OCI-LY7 (cell line): ENCODE data around the gene PCK1. TPM values are rescaled to one million over a fixed set of nuclear protein-coding genes. Genes with fewer than 3 reads are reported as not detected.

ENCODE experiments used
- BruUV-seq: library from RNA; stranded (reverse); fragments of 400-500 nt; replicated peaks from 2 replicates; lab custom pipeline; 2021; lab: Mats Ljungman, UMichigan
- CTCF ChIA-PET: fragments of 300-600 bp; sonication (Branson Sonifier 250); formaldehyde crosslinking; loops from one replicate; lab custom pipeline; 2022; ENCODE audit warnings: antibody characterized with exemption; ENCODE audit not compliant: unreplicated experiment; lab: Charles Lee
- POLR2A ChIA-PET: fragments of 300-600 bp; sonication (Branson Sonifier 250); formaldehyde crosslinking; loops from one replicate; lab custom pipeline; 2022; ENCODE audit warnings: antibody characterized with exemption; lab: Charles Lee
- DNase-seq: peaks from one replicate; pipeline ENCODE4 v3.0.0-alpha.2; 2015; ENCODE audit warnings: low spot score
- H2AFZ ChIP-seq: fragments of 200-600 bp; sonication (generic), shearing (Covaris generic); 2 replicates; pipeline ENCODE4 v1.6.1; 2014; ENCODE audit warnings: mild to moderate bottlenecking, antibody characterized with exemption, low read length, moderate library complexity
- H3K27ac ChIP-seq: fragments of 200-600 bp; sonication (generic); 2 replicates; pipeline ENCODE4 v1.5.1; 2014; ENCODE audit warnings: mixed run types, low read depth, mild to moderate bottlenecking, moderate library complexity, low read length, inconsistent platforms; ENCODE audit not compliant: poor library complexity, severe bottlenecking
- H3K36me3 ChIP-seq: fragments of 200-600 bp; sonication (generic); 2 replicates; pipeline ENCODE4 v1.6.1; 2014; ENCODE audit warnings: mild to moderate bottlenecking, antibody characterized with exemption, low read length, moderate library complexity, mixed read lengths; ENCODE audit not compliant: insufficient read depth
- H3K4me1 ChIP-seq: fragments of 200-600 bp; sonication (generic); 2 replicates; pipeline ENCODE4 v1.5.1; 2014; ENCODE audit warnings: mild to moderate bottlenecking, low read length; ENCODE audit not compliant: insufficient read depth, poor library complexity, severe bottlenecking
- H3K4me2 ChIP-seq: fragments of 200-600 bp; sonication (generic); 2 replicates; pipeline ENCODE4 v1.6.1; 2014; ENCODE audit warnings: mild to moderate bottlenecking, low read length
- H3K4me3 ChIP-seq: fragments of 200-600 bp; sonication (generic); 2 replicates; pipeline ENCODE4 v1.5.1; 2014; ENCODE audit warnings: mild to moderate bottlenecking, low read depth, low read length; ENCODE audit not compliant: poor library complexity, severe bottlenecking
- H3K79me2 ChIP-seq: fragments of 200-600 bp; sonication (generic); 2 replicates; pipeline ENCODE4 v1.6.1; 2016; ENCODE audit warnings: low read depth, mild to moderate bottlenecking, low read length, moderate library complexity, mixed read lengths; ENCODE audit not compliant: insufficient read depth
- H3K9me2 ChIP-seq: fragments of 200-600 bp; sonication (generic); 2 replicates; pipeline ENCODE4 v1.6.1; 2016; ENCODE audit warnings: mild to moderate bottlenecking, low read length, mixed read lengths; ENCODE audit not compliant: insufficient read depth
- H3K9me3 ChIP-seq: fragments of 200-600 bp; sonication (generic); 2 replicates; pipeline ENCODE4 v1.6.1; 2014; ENCODE audit warnings: mild to moderate bottlenecking, mixed run types, low read length, mixed read lengths
- H4K20me1 ChIP-seq: fragments of 200-600 bp; sonication (generic); 2 replicates; pipeline ENCODE4 v1.6.1; 2014; ENCODE audit warnings: mild to moderate bottlenecking, antibody characterized with exemption, low read length, moderate library complexity, mixed read lengths; ENCODE audit not compliant: insufficient read depth
- EZH2phosphoT487 ChIP-seq: fragments of 200-600 bp; sonication (generic); IDR thresholded peaks from 2 replicates; pipeline ENCODE4 v1.6.1; 2018; ENCODE audit warnings: low read depth, borderline replicate concordance, mild to moderate bottlenecking, mixed run types, antibody characterized with exemption, low read length, moderate library complexity, mixed read lengths
- intact Hi-C: fragments of 100-400 bp; cut with micrococcal nuclease; formaldehyde crosslinking; loops from one replicate; pipeline ENCODE4 v1.10.0; 2022; ENCODE audit not compliant: unreplicated experiment
- total RNA-seq, 2 experiments: library from RNA; depleted of rRNA in 1 of 2; stranded (reverse); fragments of >200 nt in 1 of 2; shearing (Covaris generic) in 1 of 2; gene quantifications; 2 replicates each; pipeline ENCODE4 v1.2.3, GENCODE V29; 2014 to 2022
- TF ChIP-seq, protein P1 (sequence below): fragments of 200-600 bp; sonication (generic); conservative IDR thresholded peaks from 2 replicates; pipeline ENCODE4 v1.5.1; 2014; ENCODE audit warnings: mild to moderate bottlenecking, antibody characterized with exemption, low read length, moderate library complexity, mixed read lengths

Gene PCK1
- total RNA-seq, 2 experiments from 2014 or later: 6.9 to 13.0 TPM

- H3K9me3 ChIP-seq: no peaks in the 10 kb centered on the region
- H2AFZ ChIP-seq: no peak overlapping the region
- no peaks in the 10 kb centered on the region for H3K4me1 ChIP-seq
- H3K36me3 ChIP-seq: peaks cover 28% of the 10 kb centered on the region; the same call in 1 of the 2 replicates
- no peaks in the 10 kb centered on the region for H3K79me2 ChIP-seq
- POLR2A ChIA-PET: interaction anchor here (0.9 kb wide), 1 partner anchor 12 kb away, joined by 3 read pairs; no protein-coding TSS in a partner anchor
- H3K4me3 ChIP-seq: no peak overlapping the region
- BruUV-seq: no TSS peak
- CTCF ChIA-PET: no interaction called here
- DNase-seq: no peak
- H4K20me1 ChIP-seq: no peaks in the 10 kb centered on the region
- no peak overlapping the region for H3K4me2 ChIP-seq
- no peak for TF ChIP-seq EZH2phosphoT487
- TF ChIP-seq, protein P1, sequence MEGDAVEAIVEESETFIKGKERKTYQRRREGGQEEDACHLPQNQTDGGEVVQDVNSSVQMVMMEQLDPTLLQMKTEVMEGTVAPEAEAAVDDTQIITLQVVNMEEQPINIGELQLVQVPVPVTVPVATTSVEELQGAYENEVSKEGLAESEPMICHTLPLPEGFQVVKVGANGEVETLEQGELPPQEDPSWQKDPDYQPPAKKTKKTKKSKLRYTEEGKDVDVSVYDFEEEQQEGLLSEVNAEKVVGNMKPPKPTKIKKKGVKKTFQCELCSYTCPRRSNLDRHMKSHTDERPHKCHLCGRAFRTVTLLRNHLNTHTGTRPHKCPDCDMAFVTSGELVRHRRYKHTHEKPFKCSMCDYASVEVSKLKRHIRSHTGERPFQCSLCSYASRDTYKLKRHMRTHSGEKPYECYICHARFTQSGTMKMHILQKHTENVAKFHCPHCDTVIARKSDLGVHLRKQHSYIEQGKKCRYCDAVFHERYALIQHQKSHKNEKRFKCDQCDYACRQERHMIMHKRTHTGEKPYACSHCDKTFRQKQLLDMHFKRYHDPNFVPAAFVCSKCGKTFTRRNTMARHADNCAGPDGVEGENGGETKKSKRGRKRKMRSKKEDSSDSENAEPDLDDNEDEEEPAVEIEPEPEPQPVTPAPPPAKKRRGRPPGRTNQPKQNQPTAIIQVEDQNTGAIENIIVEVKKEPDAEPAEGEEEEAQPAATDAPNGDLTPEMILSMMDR: no peak
- H3K9me2 ChIP-seq: no peaks in the 10 kb centered on the region
- intact Hi-C loops: no loop called here
- no peak overlapping the region for H3K27ac ChIP-seq
Measured at GRCh38 chr20:57566399-57566798, 5.5 kb downstream of the PCK1 start.

GRCh38 chr20:57566803-57567459 is 6.0 kb downstream of the PCK1 start:
- Histone ChIP-seq H3K79me2 (no peaks in the 10 kb centered on the region), H3K9me2 (no peaks in the 10 kb centered on the region), H3K9me3 (no peaks in the 10 kb centered on the region), H3K4me2 (no peak overlapping the region), H2AFZ (no peak overlapping the region), H3K27ac (no peak overlapping the region), H3K36me3 (peaks cover 28% of the 10 kb centered on the region; the same call in 1 of the 2 replicates), H3K4me3 (no peak overlapping the region), H4K20me1 (no peaks in the 10 kb centered on the region), H3K4me1 (no peaks in the 10 kb centered on the region)
- TF ChIP-seq EZH2phosphoT487: no peak
- TF ChIP-seq, protein P1: no peak
- no TSS peak for BruUV-seq
- POLR2A ChIA-PET: interaction anchor here (0.9 kb wide), 1 partner anchor 13 kb away, joined by 3 read pairs; no protein-coding TSS in a partner anchor
- intact Hi-C loops: no loop called here
- no peak for DNase-seq
- CTCF ChIA-PET: no interaction called here

- no TSS peak for BruUV-seq
- ChIA-PET POLR2A (no interaction called here), CTCF (no interaction called here)
- Histone ChIP-seq H4K20me1 (no peaks in the 10 kb centered on the region), H2AFZ (no peak overlapping the region), H3K9me3 (no peaks in the 10 kb centered on the region), H3K27ac (no peak overlapping the region), H3K4me3 (no peak overlapping the region), H3K4me2 (no peak overlapping the region), H3K36me3 (peaks cover 28% of the 10 kb centered on the region; the same call in 1 of the 2 replicates), H3K9me2 (no peaks in the 10 kb centered on the region), H3K4me1 (no peaks in the 10 kb centered on the region), H3K79me2 (no peaks in the 10 kb centered on the region)
- intact Hi-C loops: no loop called here
- DNase-seq: no peak
- TF ChIP-seq EZH2phosphoT487: no peak
- TF ChIP-seq, protein P1: no peak
Measured at GRCh38 chr20:57567471-57568079, 6.7 kb downstream of the PCK1 start.
